HFFc6 (cell line): ENCODE measurements around the gene SLAMF6. TPM values are rescaled to one million over a fixed set of nuclear protein-coding genes. Genes with fewer than 3 reads are reported as not detected.

ENCODE experiments used
- DNase-seq: peaks from one replicate; pipeline ENCODE4 v3.0.0-alpha.2; 2018
- H3K27ac Mint-ChIP-seq: 2 replicates; pipeline ENCODE4 v1.8.0; 2020; ENCODE audit warnings: mild to moderate bottlenecking, mixed read lengths
- H3K27me3 Mint-ChIP-seq: 2 replicates; pipeline ENCODE4 v1.8.0; 2021; ENCODE audit warnings: mild to moderate bottlenecking, moderate library complexity, mixed read lengths; ENCODE audit not compliant: insufficient read depth
- H3K36me3 Mint-ChIP-seq: 2 replicates; pipeline ENCODE4 v1.8.0; 2021; ENCODE audit warnings: low read depth, mixed read lengths
- H3K4me1 Mint-ChIP-seq: 2 replicates; pipeline ENCODE4 v1.8.0; 2020; ENCODE audit warnings: low read depth, mixed read lengths
- H3K4me3 Mint-ChIP-seq: 2 replicates; pipeline ENCODE4 v1.8.0; 2020; ENCODE audit warnings: mild to moderate bottlenecking, moderate library complexity, mixed read lengths
- H3K9me3 Mint-ChIP-seq: 2 replicates; pipeline ENCODE4 v1.8.0; 2020; ENCODE audit warnings: mild to moderate bottlenecking, mixed read lengths
- total RNA-seq, 6 experiments: library from RNA; stranded (reverse); fragmentation: NEBNext Ultra II Directional; extraction: Animal tissue kit (Norgen Biotek cat#: 25700); gene quantifications; 2 replicates in 1 of 6; 3 replicates in 5 of 6; pipeline ENCODE4 v1.2.3, GENCODE V29; 2021
- TF ChIP-seq, protein P1 (sequence below): fragments of 200-600 bp; sonication (generic); IDR thresholded peaks from 2 replicates; pipeline ENCODE4 v1.5.0; 2021; ENCODE audit warnings: antibody characterized with exemption, mild to moderate bottlenecking

Gene SLAMF6
- total RNA-seq, 6 experiments from 2014 or later = not detected

DNA sequence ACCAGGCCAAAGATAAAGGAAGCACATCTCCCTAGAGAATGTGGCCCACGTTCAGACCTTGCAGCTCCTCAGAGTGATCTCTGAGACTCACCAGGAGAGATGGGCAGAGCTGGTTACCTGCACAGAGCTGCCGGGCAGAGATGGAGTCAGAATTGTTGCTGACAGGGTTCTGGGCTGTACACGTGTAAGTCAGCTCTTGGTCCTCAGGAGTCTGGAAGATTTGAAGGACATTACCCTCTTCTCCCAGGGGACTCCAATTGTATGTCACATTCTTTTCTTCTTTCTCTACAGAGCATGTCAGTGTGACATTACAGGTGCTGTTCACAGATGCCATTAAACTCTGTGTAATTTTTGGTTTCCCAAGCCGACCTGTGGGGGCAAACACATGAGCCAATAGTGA lies 30.7 kb upstream of the SLAMF6 start:
- H3K36me3 Mint-ChIP-seq = no peaks in the 10 kb centered on the region
- no peak for DNase-seq
- no peaks in the 10 kb centered on the region for H3K4me1 Mint-ChIP-seq
- H3K4me3 Mint-ChIP-seq = no peak overlapping the region
- 0 out of 2 replicates have a peak, but pooled peaks cover 2% of the 10 kb centered on the region for H3K27me3 Mint-ChIP-seq
- no peak overlapping the region for H3K27ac Mint-ChIP-seq
- H3K9me3 Mint-ChIP-seq = no peaks in the 10 kb centered on the region; the same call in 1 of the 2 replicates
- TF ChIP-seq, protein P1, sequence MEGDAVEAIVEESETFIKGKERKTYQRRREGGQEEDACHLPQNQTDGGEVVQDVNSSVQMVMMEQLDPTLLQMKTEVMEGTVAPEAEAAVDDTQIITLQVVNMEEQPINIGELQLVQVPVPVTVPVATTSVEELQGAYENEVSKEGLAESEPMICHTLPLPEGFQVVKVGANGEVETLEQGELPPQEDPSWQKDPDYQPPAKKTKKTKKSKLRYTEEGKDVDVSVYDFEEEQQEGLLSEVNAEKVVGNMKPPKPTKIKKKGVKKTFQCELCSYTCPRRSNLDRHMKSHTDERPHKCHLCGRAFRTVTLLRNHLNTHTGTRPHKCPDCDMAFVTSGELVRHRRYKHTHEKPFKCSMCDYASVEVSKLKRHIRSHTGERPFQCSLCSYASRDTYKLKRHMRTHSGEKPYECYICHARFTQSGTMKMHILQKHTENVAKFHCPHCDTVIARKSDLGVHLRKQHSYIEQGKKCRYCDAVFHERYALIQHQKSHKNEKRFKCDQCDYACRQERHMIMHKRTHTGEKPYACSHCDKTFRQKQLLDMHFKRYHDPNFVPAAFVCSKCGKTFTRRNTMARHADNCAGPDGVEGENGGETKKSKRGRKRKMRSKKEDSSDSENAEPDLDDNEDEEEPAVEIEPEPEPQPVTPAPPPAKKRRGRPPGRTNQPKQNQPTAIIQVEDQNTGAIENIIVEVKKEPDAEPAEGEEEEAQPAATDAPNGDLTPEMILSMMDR = no peak

DNA sequence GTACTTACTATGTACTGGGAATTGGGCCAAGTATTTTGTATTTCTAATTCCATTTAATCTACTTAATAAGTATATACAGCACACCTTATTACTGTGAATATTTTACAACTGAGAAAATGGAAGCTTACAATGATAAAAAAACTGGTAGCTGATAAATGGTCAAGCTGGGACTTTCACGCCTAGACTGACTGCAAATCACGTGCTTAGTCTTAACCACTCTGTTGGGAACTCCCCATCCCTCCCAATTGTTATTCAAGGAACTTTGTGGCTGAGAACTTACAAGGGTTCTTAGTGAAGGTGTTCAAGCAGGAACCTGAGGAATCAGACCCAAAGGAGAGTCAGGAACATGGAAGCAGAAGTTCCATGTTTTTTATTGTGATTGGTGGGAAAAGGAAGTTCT lies 29.4 kb upstream of the SLAMF6 start:
- 0 out of 2 replicates have a peak, but pooled peaks cover 2% of the 10 kb centered on the region for H3K27me3 Mint-ChIP-seq

DNA sequence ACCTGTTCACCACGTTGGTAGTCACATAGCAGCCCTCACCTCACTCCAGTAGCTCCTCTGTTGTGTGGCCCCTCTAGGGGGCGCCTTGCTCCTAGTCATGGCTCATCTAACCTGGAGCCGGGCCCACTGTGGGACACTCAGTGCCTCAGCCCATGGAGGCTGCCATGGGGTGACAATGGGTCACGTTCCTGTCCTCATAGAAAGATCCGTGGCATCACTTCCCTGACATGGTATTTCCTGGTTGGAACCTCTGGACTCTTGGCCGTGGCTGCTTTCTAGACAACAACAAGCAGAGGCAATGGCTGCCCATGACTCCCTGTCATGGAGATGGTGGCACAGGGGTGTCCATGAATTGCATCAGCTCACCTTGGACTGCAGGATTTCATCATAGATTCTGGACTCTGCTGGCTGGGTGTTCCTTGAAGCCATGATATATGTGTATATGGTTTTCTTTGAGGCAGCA lies 27.5 kb upstream of the SLAMF6 start:
- no peaks in the 10 kb centered on the region; the same call in 1 of the 2 replicates for H3K9me3 Mint-ChIP-seq
- no peaks in the 10 kb centered on the region for H3K4me1 Mint-ChIP-seq
- H3K4me3 Mint-ChIP-seq = no peak overlapping the region

More for the DNA sequence above, 29.4 kb upstream of the SLAMF6 start:
- Mint-ChIP-seq H3K36me3 (no peaks in the 10 kb centered on the region), H3K9me3 (no peaks in the 10 kb centered on the region; the same call in 1 of the 2 replicates), H3K4me3 (no peak overlapping the region), H3K27ac (no peak overlapping the region), H3K4me1 (no peaks in the 10 kb centered on the region)
- TF ChIP-seq, protein P1 = no peak
- DNase-seq = no peak

DNA sequence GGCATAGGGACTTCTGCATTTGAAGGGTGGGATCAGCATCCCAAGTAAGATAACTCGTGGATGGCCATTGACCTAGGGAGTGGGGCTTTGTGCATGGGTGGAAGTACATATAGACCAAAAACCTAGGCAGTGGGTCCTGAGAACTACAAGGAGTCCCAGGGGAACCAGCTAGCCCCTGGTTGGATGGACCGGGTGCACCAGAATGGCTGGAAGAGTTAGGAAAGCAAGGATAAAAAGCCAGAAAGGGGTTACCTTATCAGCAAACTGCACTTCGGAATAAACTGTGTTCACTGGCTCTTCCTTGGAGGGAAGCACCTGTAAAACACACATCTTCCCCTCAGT lies 26.6 kb upstream of the SLAMF6 start:
- Mint-ChIP-seq H3K4me1 (no peaks in the 10 kb centered on the region), H3K27ac (no peak overlapping the region), H3K27me3 (no peaks in the 10 kb centered on the region; the same call in 1 of the 2 replicates), H3K4me3 (no peak overlapping the region), H3K36me3 (no peaks in the 10 kb centered on the region), H3K9me3 (no peaks in the 10 kb centered on the region; the same call in 1 of the 2 replicates)
- TF ChIP-seq, protein P1 = no peak
- no peak for DNase-seq

More for the DNA sequence above, 27.5 kb upstream of the SLAMF6 start:
- no peaks in the 10 kb centered on the region for H3K36me3 Mint-ChIP-seq
- H3K27ac Mint-ChIP-seq = no peak overlapping the region
- H3K27me3 Mint-ChIP-seq = peaks cover 2% of the 10 kb centered on the region; the same call in 1 of the 2 replicates
- no peak for DNase-seq
- TF ChIP-seq, protein P1 = no peak

DNA sequence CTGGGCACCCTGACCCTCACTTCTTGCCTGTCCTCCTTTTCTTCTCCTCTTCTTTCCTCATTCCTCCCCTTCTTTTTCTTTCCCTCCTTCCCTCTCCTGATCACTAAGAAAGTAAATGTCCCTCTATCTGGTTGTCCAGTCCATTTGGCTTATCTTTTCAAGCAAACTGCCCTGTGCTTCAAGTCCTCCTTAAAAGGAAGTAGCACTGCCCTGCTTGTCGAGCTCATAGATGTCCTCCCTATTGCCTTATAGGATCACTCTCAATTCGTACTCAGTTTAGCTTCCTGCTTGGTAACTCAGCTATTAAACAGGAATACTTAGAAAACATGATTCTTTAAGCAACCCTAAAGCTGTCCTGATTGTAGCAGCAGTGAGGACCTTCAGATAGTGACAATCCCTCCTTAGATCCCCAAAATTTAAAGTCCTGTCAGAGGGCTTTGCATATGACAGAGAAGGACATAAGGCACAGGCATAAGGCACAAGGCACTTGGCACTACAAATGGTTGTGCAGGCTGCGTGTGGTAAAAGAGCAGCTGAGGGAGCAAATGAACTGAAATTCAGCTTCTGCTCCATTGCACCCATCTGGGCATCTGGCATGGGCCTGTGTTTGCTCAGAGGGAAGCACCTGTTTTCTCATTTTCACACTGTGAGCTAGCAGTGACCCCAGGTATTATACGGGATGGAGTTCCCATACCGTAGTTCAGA lies 26.1 kb upstream of the SLAMF6 start:
- no peaks in the 10 kb centered on the region; the same call in 1 of the 2 replicates for H3K9me3 Mint-ChIP-seq
- H3K27ac Mint-ChIP-seq = no peak overlapping the region
- no peaks in the 10 kb centered on the region for H3K4me1 Mint-ChIP-seq
- no peaks in the 10 kb centered on the region for H3K36me3 Mint-ChIP-seq
- TF ChIP-seq, protein P1 = no peak
- H3K27me3 Mint-ChIP-seq = no peaks in the 10 kb centered on the region; the same call in 1 of the 2 replicates
- DNase-seq = no peak
- H3K4me3 Mint-ChIP-seq = no peak overlapping the region
